ENCODE data around the gene FSTL4. TPM values are rescaled to one million over a fixed set of nuclear protein-coding genes. Genes with fewer than 3 reads are reported as not detected.
"Not testable (repeated sequence)": the region's sequence is repeated elsewhere in the genome, so short reads cannot be mapped to it uniquely, and the experiment has no call there.

Gene FSTL4
- polyA plus RNA-seq, 1 of the 3 experiments (the other 2 are of a cell fraction): not detected

DNA sequence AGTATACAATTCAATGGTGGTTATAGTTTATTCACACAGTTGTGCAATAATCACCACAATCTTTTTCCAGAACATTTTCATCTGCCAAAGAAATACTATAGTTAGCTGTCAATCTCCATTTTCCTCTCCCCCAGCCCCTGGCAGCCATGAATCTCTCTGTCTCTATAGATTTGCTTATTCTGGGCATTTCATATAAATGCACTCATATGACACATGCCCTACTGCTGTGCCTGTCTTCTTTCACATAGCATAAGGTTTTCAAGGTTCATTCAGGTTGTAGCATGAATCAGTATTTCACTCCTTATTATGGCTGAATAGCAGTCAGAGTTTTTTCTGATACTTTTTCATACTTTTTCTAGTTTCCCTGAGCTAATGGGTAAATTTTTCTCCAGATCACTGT is 432.9 kb downstream of the FSTL4 start:
- Histone ChIP-seq H3K4me2 (no peak overlapping the region), H3K9me3 (no peaks in the 10 kb centered on the region), H2AFZ (ENCODE audit: low read depth) (no peak overlapping the region), H3K36me3 (replicated peaks in 1 of 2; ENCODE audit: control insufficient read depth in 1 of 2, insufficient read depth in 2 of 2, low read length in 1 of 2) (no peaks in the 10 kb centered on the region), H3K27ac (ENCODE audit: low read depth in 2 of 2, low read length in 1 of 2) (no peak overlapping the region), H3K79me2 (ENCODE audit: insufficient read depth) (no peaks in the 10 kb centered on the region), H3F3A (replicated peaks; ENCODE audit: insufficient read depth) (no peaks in the 10 kb centered on the region), H3K4me3 (ENCODE audit: low read depth in 2 of 2, low read length in 1 of 2) (no peak overlapping the region), H3K4me1 (ENCODE audit: control insufficient read depth in 1 of 2, insufficient read depth in 2 of 2, low read depth in 1 of 2, low read length in 1 of 2) (no peaks in the 10 kb centered on the region), H3K27me3 (ENCODE audit: insufficient read depth) (no peaks in the 10 kb centered on the region), H3K9me2 (no peaks in the 10 kb centered on the region), H3K9ac (no peak overlapping the region), H4K20me1 (ENCODE audit: insufficient read depth) (no peaks in the 10 kb centered on the region)
- ChIA-PET CTCF (no interaction called here), POLR2A (no interaction called here)
- TF ChIP-seq NRF1 (IDR thresholded peaks at IDR 0.05; ENCODE audit: low read depth, low read length) (no peak), MEF2A (IDR thresholded peaks at IDR 0.05; ENCODE audit: borderline replicate concordance, low read depth) (no peak), TAF1 (IDR thresholded peaks at IDR 0.05; ENCODE audit: borderline replicate concordance, low read depth, low read length) (no peak), MXI1 (IDR thresholded peaks at IDR 0.05; ENCODE audit: low read depth, low read length) (no peak), EP300 (IDR thresholded peaks at IDR 0.05; ENCODE audit: borderline replicate concordance in 1 of 2, low read depth in 1 of 2, low read length in 1 of 2) (no peak), POLR2AphosphoS5 (IDR thresholded peaks at IDR 0.05; ENCODE audit: low read depth, low read length) (no peak), FOXM1 (IDR thresholded peaks at IDR 0.05; ENCODE audit: low read depth) (no peak), TCF12 (IDR thresholded peaks at IDR 0.05) (no peak), RXRA (IDR thresholded peaks at IDR 0.05; ENCODE audit: borderline replicate concordance, low read depth) (no peak), USF2 (IDR thresholded peaks at IDR 0.05; ENCODE audit: borderline replicate concordance, low read depth, low read length) (no peak), IRF3 (IDR thresholded peaks at IDR 0.05; ENCODE audit: low read depth, low read length) (no peak), RAD21 (IDR thresholded peaks at IDR 0.05; ENCODE audit: low read length) (no peak), FOXJ3 (CRISPR knock-in tag; IDR thresholded peaks at IDR 0.05) (no peak), NFIC (IDR thresholded peaks at IDR 0.05; ENCODE audit: borderline replicate concordance) (no peak), REST (IDR thresholded peaks at IDR 0.05; ENCODE audit: low read depth, low read length) (no peak), ELF1 (IDR thresholded peaks at IDR 0.05) (no peak)
- TF ChIP-seq, protein P1, sequence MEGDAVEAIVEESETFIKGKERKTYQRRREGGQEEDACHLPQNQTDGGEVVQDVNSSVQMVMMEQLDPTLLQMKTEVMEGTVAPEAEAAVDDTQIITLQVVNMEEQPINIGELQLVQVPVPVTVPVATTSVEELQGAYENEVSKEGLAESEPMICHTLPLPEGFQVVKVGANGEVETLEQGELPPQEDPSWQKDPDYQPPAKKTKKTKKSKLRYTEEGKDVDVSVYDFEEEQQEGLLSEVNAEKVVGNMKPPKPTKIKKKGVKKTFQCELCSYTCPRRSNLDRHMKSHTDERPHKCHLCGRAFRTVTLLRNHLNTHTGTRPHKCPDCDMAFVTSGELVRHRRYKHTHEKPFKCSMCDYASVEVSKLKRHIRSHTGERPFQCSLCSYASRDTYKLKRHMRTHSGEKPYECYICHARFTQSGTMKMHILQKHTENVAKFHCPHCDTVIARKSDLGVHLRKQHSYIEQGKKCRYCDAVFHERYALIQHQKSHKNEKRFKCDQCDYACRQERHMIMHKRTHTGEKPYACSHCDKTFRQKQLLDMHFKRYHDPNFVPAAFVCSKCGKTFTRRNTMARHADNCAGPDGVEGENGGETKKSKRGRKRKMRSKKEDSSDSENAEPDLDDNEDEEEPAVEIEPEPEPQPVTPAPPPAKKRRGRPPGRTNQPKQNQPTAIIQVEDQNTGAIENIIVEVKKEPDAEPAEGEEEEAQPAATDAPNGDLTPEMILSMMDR (IDR thresholded peaks at IDR 0.05): no peak
- TF ChIP-seq, protein P2, sequence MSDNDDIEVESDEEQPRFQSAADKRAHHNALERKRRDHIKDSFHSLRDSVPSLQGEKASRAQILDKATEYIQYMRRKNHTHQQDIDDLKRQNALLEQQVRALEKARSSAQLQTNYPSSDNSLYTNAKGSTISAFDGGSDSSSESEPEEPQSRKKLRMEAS (IDR thresholded peaks at IDR 0.05; ENCODE audit: low read depth): no peak
- no peak for DNase-seq

DNA sequence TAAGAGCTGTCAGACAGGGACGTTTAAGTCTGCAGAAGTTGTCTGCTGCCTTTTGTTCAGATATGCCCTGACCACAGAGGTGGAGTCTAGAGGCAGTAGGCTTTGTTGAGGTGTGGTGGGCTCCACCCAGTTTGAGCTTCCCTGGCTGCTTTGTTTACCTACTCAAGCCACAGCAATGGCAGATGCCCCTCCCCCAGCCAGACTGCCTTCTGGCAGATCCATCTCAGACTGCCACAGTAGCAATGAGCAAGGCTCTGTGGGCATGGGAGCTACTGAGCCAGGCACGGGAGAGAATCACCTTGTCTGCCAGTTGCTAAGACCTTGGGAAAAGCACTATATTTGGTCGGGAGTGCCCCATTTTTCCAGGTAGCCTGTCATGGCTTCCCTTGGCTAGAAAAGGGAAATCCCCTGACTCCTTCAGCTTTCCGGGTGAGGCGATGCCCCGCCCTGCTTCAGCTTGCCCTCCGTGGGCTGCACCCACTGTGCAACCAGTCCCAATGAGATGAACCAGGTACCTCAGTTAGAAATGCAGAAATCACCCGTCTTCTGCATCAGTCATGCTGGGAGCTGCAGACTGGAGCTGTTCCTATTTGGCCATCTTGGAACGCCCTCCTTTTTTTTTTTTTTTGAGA is 441.5 kb downstream of the FSTL4 start:
- H4K20me1 ChIP-seq (ENCODE audit: insufficient read depth); H3K27ac ChIP-seq (ENCODE audit: low read depth in 2 of 2, low read length in 1 of 2); H3K9me3 ChIP-seq; H3K36me3 ChIP-seq (replicated peaks in 1 of 2; ENCODE audit: control insufficient read depth in 1 of 2, insufficient read depth in 2 of 2, low read length in 1 of 2); H3K9ac ChIP-seq; H2AFZ ChIP-seq (ENCODE audit: low read depth); H3K79me2 ChIP-seq (ENCODE audit: insufficient read depth); H3K4me2 ChIP-seq; POLR2A ChIA-PET; H3F3A ChIP-seq (replicated peaks; ENCODE audit: insufficient read depth); H3K4me3 ChIP-seq (ENCODE audit: low read depth in 2 of 2, low read length in 1 of 2); DNase-seq; H3K4me1 ChIP-seq (ENCODE audit: control insufficient read depth in 1 of 2, insufficient read depth in 2 of 2, low read depth in 1 of 2, low read length in 1 of 2); H3K27me3 ChIP-seq (ENCODE audit: insufficient read depth); H3K9me2 ChIP-seq: not testable (repeated sequence)
- CTCF ChIA-PET: interaction anchor here (1.0 kb wide), 2 partner anchors 9 to 253 kb away, joined by 3 read pairs; no protein-coding TSS in a partner anchor
- 36% methylated on average over 5 of the region's 9 CpGs for WGBS (ENCODE audit: low lambda C conversion rate)

All from SK-N-SH (cell line).